ENCODE results near the gene RCSD1.

The RCSD1 gene

DNA sequence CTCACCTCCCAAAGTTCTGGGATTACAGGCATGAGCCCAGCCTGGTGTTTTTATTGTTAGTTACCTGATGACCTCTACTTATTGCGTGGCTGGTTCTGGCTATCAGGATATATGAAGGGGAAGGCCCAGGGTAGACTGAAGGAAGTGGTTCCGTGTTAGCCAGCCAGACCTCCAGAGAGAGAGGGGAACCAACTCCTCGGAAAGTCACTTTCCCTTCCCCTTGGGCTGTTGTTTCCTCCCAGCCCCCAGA, 2.5 kb upstream of the RCSD1 start:
- no peak for TF ChIP-seq POLR2A (IDR thresholded peaks at IDR 0.05; ENCODE audit: extremely low read depth, insufficient read length)
- no peak for TF ChIP-seq MYC (IDR thresholded peaks at IDR 0.05; ENCODE audit: low read depth, low read length)
- TF ChIP-seq, protein P1, sequence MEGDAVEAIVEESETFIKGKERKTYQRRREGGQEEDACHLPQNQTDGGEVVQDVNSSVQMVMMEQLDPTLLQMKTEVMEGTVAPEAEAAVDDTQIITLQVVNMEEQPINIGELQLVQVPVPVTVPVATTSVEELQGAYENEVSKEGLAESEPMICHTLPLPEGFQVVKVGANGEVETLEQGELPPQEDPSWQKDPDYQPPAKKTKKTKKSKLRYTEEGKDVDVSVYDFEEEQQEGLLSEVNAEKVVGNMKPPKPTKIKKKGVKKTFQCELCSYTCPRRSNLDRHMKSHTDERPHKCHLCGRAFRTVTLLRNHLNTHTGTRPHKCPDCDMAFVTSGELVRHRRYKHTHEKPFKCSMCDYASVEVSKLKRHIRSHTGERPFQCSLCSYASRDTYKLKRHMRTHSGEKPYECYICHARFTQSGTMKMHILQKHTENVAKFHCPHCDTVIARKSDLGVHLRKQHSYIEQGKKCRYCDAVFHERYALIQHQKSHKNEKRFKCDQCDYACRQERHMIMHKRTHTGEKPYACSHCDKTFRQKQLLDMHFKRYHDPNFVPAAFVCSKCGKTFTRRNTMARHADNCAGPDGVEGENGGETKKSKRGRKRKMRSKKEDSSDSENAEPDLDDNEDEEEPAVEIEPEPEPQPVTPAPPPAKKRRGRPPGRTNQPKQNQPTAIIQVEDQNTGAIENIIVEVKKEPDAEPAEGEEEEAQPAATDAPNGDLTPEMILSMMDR (IDR thresholded peaks at IDR 0.05; ENCODE audit: low read depth, low read length), result no peak
- TF ChIP-seq, protein P2, sequence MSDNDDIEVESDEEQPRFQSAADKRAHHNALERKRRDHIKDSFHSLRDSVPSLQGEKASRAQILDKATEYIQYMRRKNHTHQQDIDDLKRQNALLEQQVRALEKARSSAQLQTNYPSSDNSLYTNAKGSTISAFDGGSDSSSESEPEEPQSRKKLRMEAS (IDR thresholded peaks at IDR 0.05; ENCODE audit: low read depth, low read length), result no peak
- DNase-seq (ENCODE audit: low read depth), result no peak
- peak overlapping the region; percentile 49 for H3K4me3 ChIP-seq (ENCODE audit: low read depth, low read length)

DNA sequence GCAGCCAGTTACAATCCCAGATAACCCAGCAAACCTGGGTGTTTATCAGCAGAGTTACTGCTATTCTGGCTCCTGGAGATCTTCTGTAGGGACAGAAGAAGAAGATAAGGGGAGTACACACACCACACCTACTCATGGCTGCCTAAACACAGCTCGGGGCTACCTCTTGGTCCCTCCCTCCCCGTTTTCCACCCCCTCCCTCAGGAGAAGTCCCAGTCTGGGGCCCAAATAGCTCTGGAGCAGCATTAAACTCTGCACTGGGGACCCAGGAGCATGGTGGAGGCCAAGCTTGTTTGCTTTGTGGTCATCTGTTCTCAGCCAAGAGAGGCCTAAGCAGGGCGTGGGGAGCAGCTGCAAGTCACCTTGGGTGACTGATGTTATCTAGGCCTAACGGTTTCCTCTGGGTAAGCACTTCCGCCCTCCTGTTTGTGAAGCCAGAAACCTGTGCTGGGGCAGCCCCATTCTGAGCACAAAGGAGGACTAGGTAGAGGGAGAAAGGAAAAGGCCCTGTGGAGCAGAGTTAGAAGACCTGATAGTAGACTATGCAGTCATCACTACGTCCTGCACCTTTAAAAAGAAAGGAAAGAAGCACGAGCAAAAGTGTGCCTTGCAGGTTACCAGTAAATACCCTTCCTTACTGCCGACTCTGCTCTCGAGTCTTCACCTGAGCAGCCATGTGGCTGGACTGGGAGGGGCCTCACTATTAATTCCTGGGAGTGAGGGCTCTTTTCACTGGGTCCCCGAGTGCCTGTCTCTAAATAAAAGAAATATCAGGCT, 2.0 kb upstream of the RCSD1 start:
- peak overlapping the region; percentile 57 for H3K4me3 ChIP-seq (ENCODE audit: low read depth, low read length)
- DNase-seq (ENCODE audit: low read depth), result peak; percentile 96
- peak; percentile 52 for TF ChIP-seq POLR2A (IDR thresholded peaks at IDR 0.05; ENCODE audit: extremely low read depth, insufficient read length)
- TF ChIP-seq, protein P1 (IDR thresholded peaks at IDR 0.05; ENCODE audit: low read depth, low read length), result no peak
- TF ChIP-seq MYC (IDR thresholded peaks at IDR 0.05; ENCODE audit: low read depth, low read length), result no peak
- TF ChIP-seq, protein P2 (IDR thresholded peaks at IDR 0.05; ENCODE audit: low read depth, low read length), result no peak; the same call in none of the 2 replicates

DNA sequence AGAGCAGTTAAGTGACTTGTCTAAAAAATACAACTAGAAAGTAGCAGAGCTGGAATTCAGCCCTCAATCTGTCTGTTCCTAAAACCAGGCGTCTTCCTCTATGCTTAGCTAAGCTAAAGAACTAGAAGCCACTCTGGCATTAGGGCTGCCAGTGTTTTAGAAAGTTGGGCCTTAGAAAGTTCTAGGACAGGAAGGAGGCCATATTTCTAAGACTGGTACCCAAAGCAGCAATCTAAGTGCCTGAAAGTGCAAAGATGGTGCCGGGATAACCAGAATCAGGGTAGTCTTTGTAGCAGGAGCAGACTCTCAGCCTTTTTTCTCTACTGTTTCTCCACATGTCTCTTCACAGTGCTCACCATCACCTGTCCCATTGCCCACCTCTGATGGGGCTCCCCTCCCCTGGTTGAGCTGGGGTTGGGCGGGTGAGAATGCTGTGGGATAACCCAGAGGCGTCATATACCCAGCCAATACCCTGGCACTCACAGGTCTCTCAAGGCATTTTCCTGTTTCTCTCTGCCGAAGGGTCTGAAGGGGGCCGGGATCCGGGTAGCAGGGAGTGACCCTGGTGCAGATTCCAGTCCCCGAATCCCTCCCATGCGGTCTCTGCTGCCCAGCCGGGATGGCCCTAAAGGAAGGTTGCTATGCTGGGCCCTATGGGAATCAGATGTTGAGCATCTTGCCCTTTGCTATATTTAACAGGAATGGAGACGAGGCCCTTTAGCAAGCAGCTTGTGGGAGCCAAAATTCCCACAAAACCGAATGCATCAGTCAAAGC, 1.1 kb upstream of the RCSD1 start:
- DNase-seq (ENCODE audit: low read depth), result no peak
- H3K4me3 ChIP-seq (ENCODE audit: low read depth, low read length), result peak overlapping the region; percentile 57

DNA sequence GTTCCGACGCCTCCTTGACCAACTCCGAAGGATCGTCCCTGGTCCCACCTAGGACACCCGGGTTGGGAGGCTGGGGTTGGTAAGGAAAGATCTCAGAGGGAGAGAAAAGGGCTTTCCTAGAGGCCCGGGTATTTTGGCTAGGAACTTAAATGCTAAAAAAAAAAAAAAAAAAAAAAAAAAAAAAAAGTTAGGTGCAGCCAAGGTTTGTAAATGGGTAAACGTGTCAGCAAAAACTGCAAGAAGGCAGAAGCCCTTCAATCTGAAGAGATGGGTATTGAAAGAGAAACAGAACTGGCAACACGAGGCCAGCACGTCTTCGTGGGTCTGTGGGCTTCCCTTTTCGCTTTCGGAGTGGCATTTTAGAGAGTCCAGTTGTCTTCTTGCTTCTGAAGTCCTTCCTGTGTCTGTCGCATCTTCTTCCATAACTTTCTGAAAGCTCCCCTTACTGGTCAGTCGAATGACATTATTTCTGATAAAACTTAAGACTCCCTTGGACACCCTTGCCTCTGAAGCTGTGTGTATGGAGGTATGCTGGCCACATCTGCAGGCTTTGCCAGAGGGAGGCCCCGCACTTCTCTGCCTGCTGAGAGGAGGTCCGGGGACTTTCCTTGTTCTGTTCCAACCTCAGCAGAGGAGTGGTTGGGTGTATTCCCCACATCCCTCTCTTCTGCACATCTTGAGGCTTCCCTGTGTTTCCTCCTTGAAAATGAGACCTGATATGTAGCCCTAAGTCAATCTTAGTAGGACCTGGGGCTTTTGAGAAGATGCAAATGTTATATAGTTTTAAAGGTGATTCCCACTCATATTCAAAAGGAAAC, 745 bp downstream of the RCSD1 start:
- peak overlapping the region; percentile 90 for H3K4me3 ChIP-seq (ENCODE audit: low read depth, low read length)
- peak; percentile 53 for DNase-seq (ENCODE audit: low read depth)
- TF ChIP-seq, protein P1 (IDR thresholded peaks at IDR 0.05; ENCODE audit: low read depth, low read length), result no peak
- peak; percentile 26; the same call in 1 of the 2 replicates for TF ChIP-seq MYC (IDR thresholded peaks at IDR 0.05; ENCODE audit: low read depth, low read length)

More for the DNA sequence above, 1.1 kb upstream of the RCSD1 start:
- no peak for TF ChIP-seq MYC (IDR thresholded peaks at IDR 0.05; ENCODE audit: low read depth, low read length)
- no peak for TF ChIP-seq POLR2A (IDR thresholded peaks at IDR 0.05; ENCODE audit: extremely low read depth, insufficient read length)
- TF ChIP-seq, protein P1 (IDR thresholded peaks at IDR 0.05; ENCODE audit: low read depth, low read length), result no peak
- TF ChIP-seq, protein P2 (IDR thresholded peaks at IDR 0.05; ENCODE audit: low read depth, low read length), result no peak

DNA sequence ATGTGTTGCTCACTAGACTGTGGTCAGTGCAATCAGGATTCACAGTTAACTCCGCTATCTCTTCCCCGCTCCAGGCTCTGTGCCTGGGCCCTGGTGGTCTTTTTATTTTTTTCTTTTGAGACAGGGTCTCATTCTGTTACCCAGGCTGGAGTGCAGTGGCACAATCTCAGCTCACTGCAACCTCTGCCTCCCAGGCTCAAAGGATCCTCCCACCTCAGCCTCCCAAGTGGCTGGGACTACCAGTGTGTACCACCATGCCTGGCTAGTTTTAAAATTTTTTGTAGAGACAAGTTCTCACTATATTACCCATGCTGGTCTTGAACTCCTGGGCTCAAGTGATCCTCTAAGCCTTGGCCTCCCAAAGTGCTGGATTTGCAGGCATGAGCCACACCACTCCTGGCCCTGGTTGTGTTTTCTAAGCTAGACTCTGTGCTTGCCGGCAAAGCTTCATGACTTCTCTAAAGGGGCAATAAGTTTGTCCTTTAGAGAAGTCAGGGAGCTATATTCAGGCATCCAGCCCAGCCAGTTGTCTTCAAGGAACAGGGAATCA, 1.4 kb downstream of the RCSD1 start:
- peak overlapping the region; percentile 90 for H3K4me3 ChIP-seq (ENCODE audit: low read depth, low read length)
- TF ChIP-seq, protein P1 (IDR thresholded peaks at IDR 0.05; ENCODE audit: low read depth, low read length), result no peak
- TF ChIP-seq POLR2A (IDR thresholded peaks at IDR 0.05; ENCODE audit: extremely low read depth, insufficient read length), result peak; percentile 10
- TF ChIP-seq, protein P2 (IDR thresholded peaks at IDR 0.05; ENCODE audit: low read depth, low read length), result no peak
- DNase-seq (ENCODE audit: low read depth), result no peak

Data from NB4 (cell line).